Measurements from ENCODE around the gene MIPEP. TPM values are rescaled to one million over a fixed set of nuclear protein-coding genes. Genes with fewer than 3 reads are reported as not detected.

The MIPEP gene
- total RNA-seq, 1 experiment from 2014 or later, result 14.7 TPM

- in situ Hi-C loops (cut with HindIII; ENCODE audit: low pct_unique_long_range_greater_than_20kb, low sequenced_read_pairs), result no loop called here
- no peak for DNase-seq (ENCODE audit: low read depth)
Measured at GRCh38 chr13:23794267-23795161, 94.7 kb downstream of the MIPEP start.

DNA sequence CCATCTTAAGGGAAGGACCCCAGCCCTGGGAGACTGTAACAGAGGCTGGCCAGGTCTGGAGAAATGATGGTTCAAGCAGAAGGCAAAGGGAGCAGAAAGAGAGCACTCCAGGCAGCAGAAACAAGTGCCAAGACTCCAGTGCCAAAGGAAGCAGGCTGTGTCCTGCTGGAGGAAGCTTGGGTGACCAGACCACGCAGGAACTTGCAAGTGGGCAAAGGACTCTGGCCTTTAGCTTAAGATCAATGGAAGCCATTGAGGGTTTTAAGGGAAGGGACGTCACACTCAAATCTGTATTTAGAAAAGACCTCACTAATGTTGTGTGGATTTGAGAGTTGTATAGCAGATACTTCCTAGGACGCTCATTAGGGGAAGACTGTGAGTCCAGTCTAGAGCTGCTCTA, 95.5 kb downstream of the MIPEP start:
- in situ Hi-C loops (cut with HindIII; ENCODE audit: low pct_unique_long_range_greater_than_20kb, low sequenced_read_pairs), result no loop called here
- no peak for DNase-seq (ENCODE audit: low read depth)

DNA sequence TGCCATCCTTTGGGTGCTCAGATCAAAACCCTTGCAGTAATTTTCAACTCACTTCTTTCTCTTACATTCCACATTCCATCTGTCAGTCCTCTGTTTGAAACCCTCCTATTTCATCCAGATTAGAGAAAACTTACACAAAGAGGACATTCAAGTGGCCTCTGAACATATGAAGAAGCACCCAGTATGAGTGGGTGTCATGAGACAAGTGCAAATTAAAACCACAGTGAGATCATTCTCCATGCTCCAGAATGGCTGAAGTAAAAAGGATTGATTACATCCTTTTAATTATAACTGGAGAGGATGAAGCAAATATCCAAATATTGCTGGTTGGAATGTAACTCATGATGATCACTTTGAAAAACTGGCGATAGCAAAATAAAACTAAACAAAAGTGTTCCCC, 96.5 kb downstream of the MIPEP start:
- DNase-seq (ENCODE audit: low read depth), result no peak
- in situ Hi-C loops (cut with HindIII; ENCODE audit: low pct_unique_long_range_greater_than_20kb, low sequenced_read_pairs), result no loop called here

- no peak for DNase-seq (ENCODE audit: low read depth)
- in situ Hi-C loops (cut with HindIII; ENCODE audit: low pct_unique_long_range_greater_than_20kb, low sequenced_read_pairs), result no loop called here
Measured at GRCh38 chr13:23790577-23791170, 98.5 kb downstream of the MIPEP start.

DNA sequence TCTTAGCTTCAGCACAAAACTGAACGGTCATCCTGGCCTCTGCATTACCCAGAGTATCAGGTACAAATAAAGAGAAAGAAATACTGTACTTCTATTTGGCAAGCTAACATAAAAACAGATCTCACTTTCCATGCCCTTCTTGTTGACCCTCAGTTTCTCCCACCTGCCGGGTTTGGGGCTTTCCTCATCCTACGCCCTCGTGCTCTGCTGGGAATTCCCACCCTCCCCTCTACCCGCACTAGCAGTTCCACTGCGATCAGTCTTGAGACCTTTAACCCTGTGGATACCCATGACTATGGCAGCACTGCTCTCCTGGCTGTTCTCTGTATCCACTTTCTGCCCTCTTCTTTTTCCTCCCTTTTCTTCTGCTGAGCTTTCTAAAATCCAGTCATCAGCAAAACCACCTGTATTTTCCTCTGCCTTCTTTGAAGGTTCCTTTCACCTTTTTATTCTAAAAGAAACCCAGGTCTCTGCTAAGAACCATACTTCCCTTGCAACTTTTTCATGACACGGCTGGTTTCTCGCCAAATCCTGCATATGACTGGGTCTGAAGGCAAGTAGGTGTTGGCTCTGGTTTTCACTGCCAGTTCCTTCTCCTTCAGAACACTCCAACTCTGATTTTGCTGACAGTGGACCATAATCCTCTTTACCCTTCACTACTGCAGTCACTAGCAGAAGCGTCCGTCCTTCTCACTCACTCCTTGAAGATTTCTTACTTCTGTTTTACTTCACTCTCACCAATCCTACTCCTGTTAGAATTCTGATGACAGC, 99.4 kb downstream of the MIPEP start:
- DNase-seq (ENCODE audit: low read depth), result no peak
- in situ Hi-C loops (cut with HindIII; ENCODE audit: low pct_unique_long_range_greater_than_20kb, low sequenced_read_pairs), result no loop called here

GRCh38 chr13:23788459-23788858, 100.7 kb downstream of the MIPEP start:
- no peak for DNase-seq (ENCODE audit: low read depth)
- in situ Hi-C loops (cut with HindIII; ENCODE audit: low pct_unique_long_range_greater_than_20kb, low sequenced_read_pairs), result no loop called here

GRCh38 chr13:23787464-23787863, 101.7 kb downstream of the MIPEP start:
- in situ Hi-C loops (cut with HindIII; ENCODE audit: low pct_unique_long_range_greater_than_20kb, low sequenced_read_pairs), result no loop called here
- no peak for DNase-seq (ENCODE audit: low read depth)

DNA sequence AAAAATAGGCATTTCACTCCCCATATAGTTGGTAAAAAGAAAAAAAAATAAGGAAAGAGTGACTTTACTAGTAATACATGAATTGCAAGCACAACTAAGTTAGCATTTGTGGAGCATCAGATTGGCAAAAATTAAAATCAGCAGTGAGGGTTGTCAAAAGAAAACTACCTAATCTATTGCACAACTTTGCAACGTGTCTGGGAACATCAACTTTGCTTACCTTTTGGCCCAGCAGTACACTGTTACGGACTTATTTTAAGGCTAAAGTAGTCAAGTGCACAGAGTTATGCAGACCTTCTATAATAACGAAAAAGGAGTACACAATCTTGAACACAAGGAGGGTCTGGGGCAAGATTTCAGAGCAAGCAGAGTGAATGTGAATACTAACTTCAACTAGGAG, 102.6 kb downstream of the MIPEP start:
- in situ Hi-C loops (cut with HindIII; ENCODE audit: low pct_unique_long_range_greater_than_20kb, low sequenced_read_pairs), result no loop called here
- DNase-seq (ENCODE audit: low read depth), result no peak

DNA sequence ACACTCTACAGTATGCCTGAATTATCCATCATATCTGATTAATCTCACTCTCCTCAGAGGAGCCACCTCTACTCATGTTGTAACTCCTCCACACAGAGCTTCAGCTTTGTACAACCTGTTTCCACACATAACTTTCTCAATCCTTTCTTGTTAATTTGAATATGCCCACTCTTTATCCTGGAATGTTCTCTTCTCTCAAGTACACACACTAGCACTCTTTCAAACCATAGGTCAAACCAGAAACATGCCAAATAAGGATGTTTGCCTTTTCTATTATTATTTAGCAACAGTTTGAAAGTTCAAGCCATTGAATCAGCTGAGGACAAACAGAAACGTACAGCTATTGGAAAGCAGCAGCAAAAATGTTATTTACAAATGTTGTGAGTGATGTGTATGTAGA, 110.3 kb downstream of the MIPEP start:
- DNase-seq (ENCODE audit: low read depth), result no peak
- in situ Hi-C loops (cut with HindIII; ENCODE audit: low pct_unique_long_range_greater_than_20kb, low sequenced_read_pairs), result no loop called here

- in situ Hi-C loops (cut with HindIII; ENCODE audit: low pct_unique_long_range_greater_than_20kb, low sequenced_read_pairs), result no loop called here
Measured at GRCh38 chr13:23778002-23778652, 111.1 kb downstream of the MIPEP start.

GRCh38 chr13:23777575-23777870, 111.7 kb downstream of the MIPEP start:
- DNase-seq (ENCODE audit: low read depth), result no peak
- in situ Hi-C loops (cut with HindIII; ENCODE audit: low pct_unique_long_range_greater_than_20kb, low sequenced_read_pairs), result no loop called here

More at GRCh38 chr13:23778002-23778652, 111.1 kb downstream of the MIPEP start:
- no peak for DNase-seq (ENCODE audit: low read depth)

DNA sequence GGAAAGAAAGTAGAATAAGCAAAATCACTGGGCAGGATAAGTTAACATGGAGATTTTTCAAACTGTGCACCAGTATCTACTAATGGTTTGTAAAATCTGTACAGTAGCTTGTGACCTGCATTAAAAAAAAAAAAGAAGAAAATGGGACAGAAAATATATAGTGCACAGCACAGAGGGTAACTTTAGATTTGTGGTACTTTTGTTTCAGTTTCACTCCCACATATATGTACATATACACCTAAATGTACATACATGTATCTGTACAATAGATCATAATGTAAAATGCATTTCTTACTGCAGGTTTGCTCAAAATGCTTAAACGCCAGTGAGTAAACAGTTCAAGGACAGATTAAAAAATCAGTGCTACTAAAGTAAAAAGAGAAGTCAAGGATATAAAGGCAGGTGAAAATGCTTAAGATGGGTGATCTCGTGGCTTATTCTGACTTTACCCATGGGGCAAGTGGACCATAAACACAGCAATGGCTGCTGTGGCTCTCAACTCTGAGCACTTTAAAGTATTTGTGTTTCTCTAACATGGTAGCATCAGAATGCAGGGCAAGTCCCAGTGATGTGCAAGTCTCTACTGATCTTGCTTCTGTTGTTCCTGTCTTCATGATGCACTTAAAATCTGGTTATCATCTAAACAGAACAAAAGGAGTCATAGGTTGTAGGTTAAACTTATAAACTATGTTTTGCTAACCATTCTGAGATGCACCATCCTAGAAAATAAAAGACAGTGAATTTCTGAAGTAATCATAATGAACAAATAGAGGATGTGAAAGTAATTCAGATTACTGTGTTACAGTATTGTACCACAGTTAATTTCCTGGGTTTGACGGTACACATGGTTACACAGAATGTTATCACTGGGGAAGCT, 112.3 kb downstream of the MIPEP start:
- in situ Hi-C loops (cut with HindIII; ENCODE audit: low pct_unique_long_range_greater_than_20kb, low sequenced_read_pairs), result no loop called here
- DNase-seq (ENCODE audit: low read depth), result no peak

DNA sequence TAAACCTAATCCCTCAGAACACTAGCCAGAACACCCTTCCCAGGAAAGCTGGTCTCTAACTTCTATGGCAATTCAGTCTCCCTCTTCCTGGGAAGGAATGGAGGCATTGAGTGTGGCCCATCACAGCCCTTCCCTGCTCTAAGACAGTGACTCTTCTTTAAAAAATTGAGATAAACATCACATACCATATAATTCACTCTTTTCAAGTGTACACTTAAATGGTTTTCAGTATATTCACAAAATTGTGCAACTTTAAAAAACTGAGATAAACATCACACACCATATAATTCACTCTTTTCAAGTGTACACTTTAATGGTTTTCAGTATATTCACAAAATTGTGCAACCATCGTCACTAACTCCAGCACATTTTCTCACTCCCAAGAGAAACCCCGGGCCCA, 116.5 kb downstream of the MIPEP start:
- DNase-seq (ENCODE audit: low read depth), result no peak
- in situ Hi-C loops (cut with HindIII; ENCODE audit: low pct_unique_long_range_greater_than_20kb, low sequenced_read_pairs), result no loop called here

- in situ Hi-C loops (cut with HindIII; ENCODE audit: low pct_unique_long_range_greater_than_20kb, low sequenced_read_pairs), result no loop called here
- no peak for DNase-seq (ENCODE audit: low read depth)
Measured at GRCh38 chr13:23771956-23772355, 117.2 kb downstream of the MIPEP start.

GRCh38 chr13:23771552-23771951, 117.6 kb downstream of the MIPEP start:
- in situ Hi-C loops (cut with HindIII; ENCODE audit: low pct_unique_long_range_greater_than_20kb, low sequenced_read_pairs), result no loop called here
- DNase-seq (ENCODE audit: low read depth), result no peak

DNA sequence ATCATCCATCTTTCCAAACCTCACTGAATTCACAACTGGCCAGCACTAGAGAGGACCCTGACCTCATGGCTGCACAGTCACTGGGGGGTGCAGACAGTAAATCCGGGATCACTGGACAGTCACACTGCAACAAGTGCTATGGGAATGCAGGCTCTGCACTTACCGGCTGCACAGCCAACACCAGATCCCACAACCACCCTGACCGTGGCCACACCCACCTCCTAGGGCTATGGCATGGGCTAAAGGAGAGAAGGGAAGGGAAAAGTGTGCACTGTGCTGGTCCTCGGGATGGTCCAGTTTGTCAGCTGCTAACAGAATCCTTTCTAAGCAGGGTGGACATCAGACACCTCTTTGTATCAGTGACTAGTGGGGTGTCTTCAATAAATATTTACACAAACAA, 118.2 kb downstream of the MIPEP start:
- in situ Hi-C loops (cut with HindIII; ENCODE audit: low pct_unique_long_range_greater_than_20kb, low sequenced_read_pairs), result no loop called here
- DNase-seq (ENCODE audit: low read depth), result no peak

DNA sequence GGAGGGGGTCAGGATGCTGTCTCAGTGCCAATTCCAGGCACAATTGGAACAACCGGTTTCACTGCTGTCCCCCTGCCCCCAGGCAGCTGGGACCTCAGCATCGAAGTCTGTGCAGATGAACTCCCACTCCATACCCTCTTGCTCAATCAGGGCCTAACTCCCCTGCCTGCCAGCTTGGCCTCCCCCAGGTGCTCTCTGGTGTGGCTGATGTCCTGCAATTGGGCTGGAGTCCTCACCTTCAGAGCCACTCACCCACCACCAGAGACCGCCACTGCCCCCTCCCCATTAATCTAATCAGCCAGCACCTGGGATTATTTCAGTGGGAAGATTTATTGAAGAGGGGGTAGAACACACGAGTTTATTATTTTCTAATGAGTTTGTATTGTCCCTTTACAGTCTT, 118.8 kb downstream of the MIPEP start:
- in situ Hi-C loops (cut with HindIII; ENCODE audit: low pct_unique_long_range_greater_than_20kb, low sequenced_read_pairs), result no loop called here
- DNase-seq (ENCODE audit: low read depth), result no peak

- in situ Hi-C loops (cut with HindIII; ENCODE audit: low pct_unique_long_range_greater_than_20kb, low sequenced_read_pairs), result no loop called here
- DNase-seq (ENCODE audit: low read depth), result no peak
Measured at GRCh38 chr13:23769401-23769800, 119.8 kb downstream of the MIPEP start.

Data from Caki2 (cell line).